Endometrium (tissue), 2 donors: ENCODE results near the gene FAM117B.
A peak's percentile ranks its signal among the peaks of the same experiment; 100 is the strongest.

Experiments
- FAIRE-seq: peaks from 2 replicates; lab custom pipeline; 2012; peaks lifted over from hg19 to GRCh38; lab: Jason Lieb, UNC
- donor health status: control.
- donor health status: control.

Gene FAM117B

DNA sequence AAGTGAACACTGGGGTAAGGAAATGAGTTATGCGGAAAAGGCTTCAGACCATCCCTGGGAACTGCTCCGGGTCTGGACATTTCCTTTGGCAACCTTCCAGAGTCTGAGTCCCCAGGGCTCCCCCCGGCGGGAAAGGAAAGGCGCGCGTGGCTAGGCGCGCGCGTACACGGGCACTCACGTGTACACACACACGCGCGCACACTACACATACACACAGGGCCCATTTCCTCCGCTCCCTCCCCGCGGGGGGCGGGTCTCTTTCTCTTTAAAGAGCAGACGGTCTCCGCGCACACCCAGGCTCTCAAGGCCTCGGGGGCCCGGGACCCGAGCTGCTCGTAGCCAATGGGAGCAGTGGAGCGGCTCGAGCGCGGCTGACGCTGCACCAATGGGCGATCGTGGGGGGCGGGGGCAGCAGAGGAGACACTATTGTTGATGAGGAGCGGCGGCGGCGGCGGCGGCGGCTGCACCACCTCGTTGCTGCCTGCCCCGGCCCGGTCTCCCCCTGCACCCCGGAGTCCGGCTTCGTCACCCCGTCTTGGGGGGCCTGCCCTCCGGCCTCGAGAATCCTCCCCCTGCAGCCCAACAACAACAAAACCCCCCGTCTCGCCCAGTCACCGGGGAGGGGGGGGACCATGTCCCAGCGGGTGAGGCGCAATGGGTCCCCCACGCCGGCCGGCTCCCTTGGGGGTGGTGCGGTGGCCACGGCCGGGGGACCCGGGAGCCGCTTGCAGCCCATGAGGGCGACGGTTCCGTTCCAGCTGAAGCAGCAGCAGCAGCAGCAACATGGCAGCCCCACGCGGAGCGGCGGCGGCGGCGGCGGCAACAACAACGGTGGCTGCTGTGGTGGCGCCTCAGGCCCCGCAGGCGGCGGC lies at the start of gene FAM117B:
Gene FAM117B, plus strand, starts transcription at position 414 of the 872 bp plus-strand sequence. Its CDS starts 219 bp downstream, at position 633.
- peak; percentile 94 for FAIRE-seq

DNA sequence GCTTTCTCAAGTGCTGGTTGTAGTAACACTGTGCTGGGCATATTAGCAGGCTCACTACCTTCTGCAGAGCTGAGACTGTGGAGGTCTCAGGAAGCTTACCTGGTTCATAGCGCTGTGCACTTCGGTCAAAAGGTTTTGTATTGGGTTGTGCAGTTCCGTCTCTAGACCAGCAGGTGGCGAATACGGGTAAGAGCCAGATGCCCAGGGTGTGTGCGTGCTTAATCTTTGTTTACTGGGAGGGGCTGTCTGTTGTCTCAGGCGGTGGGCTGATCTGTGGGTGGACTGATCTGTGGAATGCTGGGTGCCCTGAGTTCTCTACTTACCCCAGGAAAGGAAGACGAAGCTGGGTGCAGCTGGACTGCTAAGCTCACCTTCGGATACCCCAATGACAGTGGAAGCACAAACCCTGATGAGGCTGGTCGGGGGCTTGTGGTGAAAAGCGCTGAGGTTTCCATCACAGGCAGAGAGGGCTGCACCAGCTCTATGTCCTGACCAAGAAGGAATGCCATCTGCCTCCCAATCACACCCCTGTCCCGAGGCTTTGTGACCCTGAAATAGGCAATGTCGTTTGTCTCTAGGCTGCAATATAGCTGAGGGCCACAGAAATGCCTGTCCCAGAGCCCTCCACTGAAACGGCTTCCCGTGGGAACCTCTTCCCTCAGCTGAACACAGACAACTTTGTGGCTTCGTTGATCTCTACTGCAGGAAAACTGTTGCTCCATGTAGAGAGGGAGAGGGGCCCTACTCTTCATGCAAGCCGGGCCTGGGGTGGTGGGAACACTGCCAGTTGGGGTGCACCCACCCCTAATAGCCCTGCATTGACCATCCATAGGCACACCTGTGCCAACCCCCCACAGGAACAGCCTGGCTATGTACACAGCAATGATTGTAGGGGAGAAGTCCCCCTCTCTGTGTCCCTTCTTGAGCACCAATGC lies 45.9 kb upstream of the FAM117B start:
- no peak for FAIRE-seq

DNA sequence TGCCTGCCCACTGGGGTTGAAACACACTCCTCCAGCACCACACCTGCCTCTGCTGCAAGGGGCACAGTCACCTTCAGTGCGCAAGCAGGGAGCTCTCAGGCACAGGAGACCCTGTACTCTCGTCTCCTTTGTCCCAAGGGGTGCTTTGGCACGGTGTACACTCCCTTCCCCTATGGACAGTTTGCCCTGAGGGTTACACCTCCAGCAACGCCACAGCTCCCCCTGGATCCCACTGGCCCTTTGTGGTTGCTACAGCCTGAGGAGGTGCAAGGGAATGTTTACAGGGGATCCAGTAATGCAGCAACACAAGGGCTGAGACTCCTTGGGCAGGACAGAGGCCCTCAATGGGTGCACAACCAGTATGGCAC lies 45.2 kb upstream of the FAM117B start:
- FAIRE-seq: no peak

DNA sequence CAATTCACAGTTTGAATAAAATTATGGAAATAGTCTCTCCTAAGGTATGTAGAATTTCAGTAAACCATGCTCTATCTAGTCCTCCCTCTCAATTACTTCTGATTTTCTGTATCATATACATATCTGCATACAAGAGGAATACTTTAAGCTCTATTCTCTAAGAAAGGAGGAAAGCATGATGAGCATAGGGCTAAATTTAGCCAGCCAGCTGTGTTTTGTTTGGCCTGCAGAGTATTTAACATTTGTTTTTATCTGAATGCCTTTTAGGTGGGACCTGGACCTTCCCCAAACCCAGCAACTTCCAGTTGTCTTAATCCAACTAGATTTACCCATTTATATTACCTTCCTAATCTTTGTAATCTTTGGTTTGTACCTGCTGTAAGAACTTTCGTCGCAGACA lies 42.2 kb upstream of the FAM117B start:
- no peak for FAIRE-seq

DNA sequence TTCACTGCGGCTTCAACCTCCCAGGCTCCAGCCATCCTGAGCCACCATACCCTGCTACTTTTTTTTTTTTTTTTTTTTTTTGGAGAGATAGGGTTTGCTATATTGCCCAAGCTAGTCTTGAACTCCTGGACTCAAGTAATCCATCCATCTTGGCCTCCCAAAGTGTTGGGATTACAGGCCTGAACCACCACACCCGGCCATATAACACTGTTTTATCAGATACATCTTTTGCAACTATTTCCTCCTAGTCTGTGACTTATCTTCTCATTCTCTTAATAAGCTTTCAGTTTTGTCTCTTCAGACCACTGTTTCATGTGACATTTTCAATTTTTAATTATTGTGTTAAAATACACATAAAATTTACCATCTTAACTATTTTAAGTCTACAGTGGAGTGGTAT lies 35.7 kb upstream of the FAM117B start:
- FAIRE-seq: no peak

DNA sequence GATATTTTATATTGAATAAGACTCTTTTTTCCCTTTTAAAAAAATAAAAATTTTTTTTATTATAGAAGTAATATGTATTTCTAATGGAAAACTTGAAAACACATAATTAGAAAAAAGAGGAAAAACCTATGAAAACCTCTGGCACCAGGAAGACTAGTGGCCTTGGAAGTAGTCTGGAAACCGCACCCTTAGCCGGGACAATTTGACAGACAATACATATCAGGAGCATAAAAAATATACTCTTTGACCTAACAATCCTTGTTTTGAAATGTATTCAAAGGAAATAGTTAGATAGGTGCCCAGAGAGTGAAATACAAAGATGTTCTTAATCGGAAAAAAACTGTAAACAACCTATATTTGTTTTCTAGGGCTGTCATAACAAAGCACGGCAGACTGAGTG lies 34.9 kb upstream of the FAM117B start:
- no peak for FAIRE-seq

DNA sequence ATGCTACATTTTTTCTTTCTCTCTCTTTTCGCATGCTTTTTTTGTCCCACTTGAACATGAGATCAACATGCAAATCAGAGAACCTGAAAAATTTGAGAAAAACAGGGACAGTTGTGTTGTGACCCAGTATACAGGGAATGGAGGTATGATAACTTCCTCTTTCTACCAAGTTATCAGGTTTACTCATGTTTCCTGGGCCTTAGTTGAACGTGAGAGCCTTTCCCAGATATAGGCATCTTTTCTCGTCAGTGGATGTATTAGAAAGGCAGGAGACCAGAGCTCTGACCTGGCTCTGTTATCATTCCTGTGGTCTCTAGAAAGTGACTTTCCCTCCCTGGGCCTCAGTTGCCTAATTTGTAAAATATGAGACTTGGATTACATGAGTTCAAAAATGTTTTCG lies 30.1 kb upstream of the FAM117B start:
- FAIRE-seq: no peak

DNA sequence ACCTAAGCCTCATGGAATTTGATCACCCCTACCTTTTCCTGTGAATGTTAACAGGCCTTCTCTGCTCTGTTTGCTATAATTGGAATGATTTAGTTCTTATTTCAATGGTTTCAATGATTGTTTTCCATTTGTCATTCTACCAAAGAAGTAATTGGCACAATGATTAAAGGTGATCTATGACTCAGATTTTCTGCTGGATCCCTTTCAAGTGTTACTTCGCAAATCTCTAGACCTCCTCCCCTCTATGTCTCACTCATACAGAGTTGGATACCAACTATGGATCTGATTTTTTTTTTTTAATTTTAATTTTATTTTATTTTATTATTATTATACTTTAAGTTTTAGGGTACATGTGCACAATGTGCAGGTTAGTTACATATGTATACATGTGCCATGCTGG lies 29.6 kb upstream of the FAM117B start:
- FAIRE-seq: no peak

DNA sequence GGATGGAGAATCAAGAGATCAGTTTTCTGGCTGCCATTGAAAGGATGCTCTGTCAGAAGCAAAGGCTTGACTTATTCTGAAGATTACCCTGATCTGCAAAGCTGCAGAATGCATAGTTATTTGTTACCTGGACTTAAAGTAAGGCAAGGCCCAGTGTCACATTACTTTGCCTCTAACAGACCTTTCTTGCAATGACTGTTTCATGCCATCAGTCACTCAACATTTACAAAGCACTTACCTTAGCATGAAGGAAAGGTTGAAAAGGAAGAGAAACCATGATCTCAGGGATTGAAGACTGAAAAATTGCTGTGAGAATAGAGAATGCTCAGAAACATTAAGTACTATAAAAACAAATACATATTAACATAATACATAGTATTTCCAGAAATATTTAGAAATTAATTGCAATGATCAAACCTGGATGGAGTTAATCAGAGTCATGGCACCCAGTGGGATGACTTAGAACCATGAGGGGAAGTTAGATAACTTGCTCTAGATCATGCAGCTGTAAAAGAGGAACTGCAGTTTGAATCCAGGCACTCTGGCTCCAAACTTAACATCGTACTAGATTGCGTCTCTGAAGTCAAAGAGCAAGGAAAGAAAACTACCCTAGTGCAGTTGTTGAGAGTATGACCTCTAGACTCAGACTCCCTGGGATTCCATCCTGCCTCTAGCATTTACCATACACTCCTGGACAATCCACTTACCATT lies 26.5 kb upstream of the FAM117B start:
- FAIRE-seq: no peak

DNA sequence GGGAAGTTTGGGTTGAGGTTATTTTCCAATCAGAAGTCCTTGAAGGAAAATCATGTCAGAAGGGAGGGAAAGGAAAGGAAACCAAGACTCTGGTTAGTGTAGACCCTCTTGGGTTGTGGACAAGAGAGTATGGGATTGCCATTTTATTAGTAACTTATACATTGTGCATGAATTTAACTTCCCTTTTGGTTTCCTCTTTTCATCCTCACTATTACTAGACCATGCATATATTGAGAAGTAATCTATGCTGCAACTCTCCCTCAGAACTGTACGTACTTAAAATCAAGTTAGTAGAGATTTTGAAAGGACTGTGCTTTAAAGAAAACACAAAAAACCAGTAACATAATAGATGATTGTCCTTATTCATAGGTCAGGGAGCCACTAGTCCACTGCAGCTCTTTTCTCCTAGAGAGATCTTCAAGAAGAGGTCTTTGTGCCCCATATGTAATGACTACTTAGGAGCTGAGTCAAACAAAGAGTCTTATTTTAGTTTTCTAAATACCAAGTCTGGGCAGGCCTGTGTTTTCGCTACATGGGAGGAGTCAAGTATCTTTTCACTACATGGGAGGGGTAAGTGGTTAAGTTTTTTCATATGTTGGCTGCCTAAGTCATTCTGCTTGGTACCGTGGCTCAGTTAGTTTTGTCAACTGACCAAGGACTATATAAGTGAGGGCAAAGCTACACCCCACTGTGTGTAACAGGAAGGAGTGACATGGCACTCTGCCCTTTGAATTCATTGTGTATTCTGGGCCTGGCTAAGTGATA lies 25.2 kb upstream of the FAM117B start:
- FAIRE-seq: no peak

DNA sequence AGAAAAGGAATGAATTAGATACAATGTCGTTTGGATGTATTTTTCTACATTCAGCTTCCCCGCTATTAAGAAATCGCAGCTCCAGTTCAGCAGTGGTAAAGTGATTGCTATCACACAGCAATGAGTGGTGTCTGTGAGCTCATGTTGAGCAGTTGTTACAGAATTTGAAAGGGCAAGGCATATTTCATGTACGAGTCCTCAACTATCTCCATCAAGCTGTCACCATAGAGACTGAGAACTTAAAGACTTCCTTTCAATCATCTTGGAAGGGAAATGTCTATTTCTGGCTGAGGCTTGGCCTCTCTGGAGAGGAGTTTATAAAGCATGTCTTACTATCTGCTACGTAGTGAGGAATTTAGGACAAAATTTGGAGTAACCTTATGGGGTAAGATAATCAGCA lies 24.4 kb upstream of the FAM117B start:
- FAIRE-seq: no peak

DNA sequence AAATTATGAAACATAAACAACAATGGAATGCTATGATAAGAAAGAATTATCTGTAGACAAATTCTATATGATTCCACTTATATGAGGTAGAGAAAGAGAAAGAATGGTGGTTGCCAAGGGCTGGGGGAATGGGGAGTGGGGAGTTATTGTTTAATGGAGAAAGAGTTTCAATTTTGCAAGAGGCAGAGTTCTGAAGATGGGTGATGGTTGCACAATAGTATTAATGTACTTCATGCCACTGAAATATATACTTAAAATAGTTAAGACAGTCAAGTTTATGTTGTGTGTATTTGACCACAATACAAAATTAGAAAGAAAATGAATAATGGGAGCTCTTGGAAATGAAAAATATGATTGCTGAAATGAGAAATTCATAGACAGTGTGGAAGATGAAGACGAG lies 22.6 kb upstream of the FAM117B start:
- no peak for FAIRE-seq

DNA sequence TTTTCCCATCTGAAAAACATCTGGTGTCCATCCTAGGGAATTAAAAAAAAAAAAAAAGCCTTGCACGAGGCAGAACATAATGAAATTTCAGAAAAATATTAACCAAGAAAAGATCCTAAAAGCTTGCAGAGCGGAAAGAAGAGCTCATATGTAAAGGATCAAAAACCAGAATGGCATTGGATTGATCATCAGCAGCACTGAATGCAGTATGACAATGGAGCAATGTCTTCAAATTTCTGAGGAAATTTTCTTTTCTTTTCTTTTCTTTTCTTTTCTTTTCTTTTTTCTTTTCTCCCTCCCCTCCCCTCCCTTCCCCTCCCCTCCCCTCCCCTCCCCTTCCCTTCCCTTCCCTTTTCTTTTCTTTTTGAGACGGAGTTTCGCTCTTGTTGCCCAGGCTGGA lies 21.3 kb upstream of the FAM117B start:
- FAIRE-seq: no peak

DNA sequence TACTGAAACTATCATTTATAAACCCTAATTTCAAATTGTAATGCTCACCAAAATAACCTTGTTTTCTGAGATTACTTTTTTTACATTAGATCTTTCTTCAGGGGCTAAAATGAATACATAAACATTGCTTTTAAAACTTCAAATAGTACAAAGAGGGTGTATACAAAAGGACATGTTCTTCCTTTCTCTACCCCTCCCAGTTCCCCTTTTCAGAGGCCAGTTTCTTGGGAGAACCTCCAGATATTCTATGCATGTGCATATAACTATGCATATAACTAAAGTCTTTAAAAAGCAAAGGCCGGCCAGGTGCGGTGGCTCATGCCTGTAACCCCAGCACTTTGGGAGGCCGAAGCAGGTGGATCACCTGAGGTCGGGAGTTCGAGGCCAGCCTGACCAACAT lies 10.6 kb upstream of the FAM117B start:
- FAIRE-seq: no peak

DNA sequence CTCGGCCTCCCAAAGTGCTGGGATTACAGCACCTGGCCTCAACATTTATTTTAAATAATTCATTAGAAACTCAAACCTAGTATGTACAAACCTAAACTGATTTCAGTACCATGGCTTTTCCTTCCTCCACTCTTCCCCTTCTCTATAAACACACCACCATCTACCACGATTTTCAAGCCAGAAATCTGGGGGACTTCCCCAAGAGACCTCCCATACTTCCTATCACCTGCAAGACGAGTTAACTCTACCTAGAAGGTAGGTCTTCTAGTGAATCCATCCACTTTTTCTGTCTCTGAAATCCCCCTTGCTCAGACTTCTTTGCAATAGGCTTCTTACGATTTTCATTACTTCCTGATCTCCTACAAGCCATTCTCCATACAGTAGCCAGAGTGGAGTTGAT lies 7.7 kb upstream of the FAM117B start:
- FAIRE-seq: no peak

DNA sequence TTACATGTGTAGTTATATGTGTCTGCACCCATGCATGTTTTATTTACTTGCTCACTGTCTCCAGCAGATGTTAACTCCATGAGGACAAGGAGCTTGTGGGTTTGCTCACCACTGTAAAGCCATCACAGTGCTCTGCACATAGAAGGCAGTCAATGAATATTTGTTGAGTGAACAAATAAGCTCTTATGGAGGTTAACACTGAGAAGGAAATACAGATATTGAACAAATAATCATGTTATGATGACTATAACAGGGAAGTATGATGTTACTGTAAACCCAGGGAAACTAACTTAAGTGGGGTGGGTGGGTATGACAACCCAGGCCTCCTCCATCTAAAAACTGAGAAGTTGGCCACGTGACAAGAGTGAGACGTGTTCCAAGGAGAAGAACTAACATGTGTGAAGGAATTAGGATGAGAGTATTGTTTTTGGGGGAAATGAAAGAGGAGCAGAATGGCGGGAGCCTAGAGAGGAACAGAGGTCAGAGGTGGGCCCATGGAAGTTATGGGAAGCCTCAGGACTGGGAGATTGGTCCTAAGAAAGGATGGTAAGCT lies 6.0 kb upstream of the FAM117B start:
- no peak for FAIRE-seq

DNA sequence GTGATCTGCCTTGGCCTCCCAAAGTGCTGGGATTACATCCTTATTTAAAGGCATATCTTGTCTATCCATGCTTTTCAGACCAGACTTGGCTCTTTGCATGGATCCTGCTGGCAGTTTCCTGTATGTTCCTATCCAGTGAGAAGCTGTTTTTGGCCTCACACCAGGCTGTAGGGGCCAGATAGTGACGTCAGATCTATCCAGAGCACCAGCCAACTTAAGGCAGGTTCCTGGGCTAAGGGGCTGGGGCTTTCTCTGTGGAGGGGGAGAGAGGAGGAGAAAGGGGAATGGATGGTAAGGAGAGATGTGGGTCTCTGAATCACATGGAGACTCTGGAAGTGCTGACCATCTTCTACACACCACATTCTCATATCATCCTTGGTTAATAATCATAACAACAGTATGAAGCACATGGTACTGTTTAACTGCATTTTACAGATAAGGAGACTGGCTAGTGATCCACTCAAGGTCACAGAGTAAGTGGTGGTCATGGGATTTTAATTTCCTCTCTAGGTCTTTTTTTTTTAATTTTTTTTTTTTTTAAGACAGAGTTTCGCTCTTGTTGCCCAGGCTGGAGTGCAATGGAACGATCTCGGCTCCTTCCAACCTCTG lies 2.0 kb upstream of the FAM117B start:
- no peak for FAIRE-seq

DNA sequence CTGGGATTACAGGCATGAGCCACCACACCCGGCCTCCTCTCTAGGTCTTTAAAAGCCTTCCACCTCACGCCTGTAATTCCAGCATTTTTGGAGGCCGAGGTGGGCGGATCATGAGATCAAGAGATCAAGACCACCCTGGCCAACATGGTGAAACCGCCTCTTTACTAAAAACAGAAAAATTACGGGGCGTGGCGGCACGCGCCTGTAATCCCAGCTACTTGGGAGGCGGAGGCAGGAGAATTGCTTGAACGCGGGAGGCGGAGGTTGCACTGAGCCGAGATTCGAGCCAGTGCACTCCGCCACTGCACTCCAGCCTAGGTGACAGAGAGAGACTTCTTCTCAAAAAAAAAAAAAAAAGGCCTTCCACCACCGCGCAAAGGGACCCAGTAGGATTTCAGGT lies 1.3 kb upstream of the FAM117B start:
- FAIRE-seq: no peak

DNA sequence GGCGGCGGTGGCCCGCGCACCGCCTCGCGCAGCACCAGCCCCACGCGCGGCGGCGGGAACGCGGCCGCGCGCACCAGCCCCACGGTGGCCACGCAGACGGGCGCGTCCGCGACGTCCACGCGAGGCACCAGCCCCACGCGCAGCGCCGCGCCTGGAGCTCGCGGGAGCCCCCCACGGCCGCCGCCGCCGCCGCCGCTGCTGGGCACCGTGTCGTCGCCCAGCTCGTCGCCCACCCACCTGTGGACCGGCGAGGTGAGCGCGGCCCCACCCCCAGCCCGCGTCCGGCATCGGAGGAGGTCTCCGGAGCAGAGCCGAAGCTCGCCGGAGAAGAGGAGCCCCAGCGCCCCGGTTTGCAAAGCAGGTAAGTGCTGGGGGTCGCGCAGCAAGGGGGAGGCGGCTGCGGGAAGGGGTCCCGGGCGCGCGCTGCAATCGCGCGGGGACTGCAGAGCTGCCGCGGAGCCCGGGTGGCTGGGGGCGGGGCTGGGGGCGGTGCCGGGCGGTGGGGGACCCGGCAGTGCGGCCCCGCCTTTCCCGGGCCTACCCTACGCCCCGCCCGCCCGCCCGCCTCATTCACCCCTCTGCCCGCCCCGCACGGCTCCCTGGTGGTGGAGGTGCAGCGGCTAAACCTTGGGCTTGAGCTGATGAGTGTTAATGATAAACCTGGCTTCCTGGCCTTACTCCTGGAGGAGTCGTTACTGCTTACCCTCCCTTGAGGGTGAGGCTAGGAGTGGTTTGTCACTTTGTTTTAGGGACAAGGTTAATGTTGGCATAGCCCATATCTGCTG lies 851 bp downstream of the FAM117B start:
- FAIRE-seq: no peak

DNA sequence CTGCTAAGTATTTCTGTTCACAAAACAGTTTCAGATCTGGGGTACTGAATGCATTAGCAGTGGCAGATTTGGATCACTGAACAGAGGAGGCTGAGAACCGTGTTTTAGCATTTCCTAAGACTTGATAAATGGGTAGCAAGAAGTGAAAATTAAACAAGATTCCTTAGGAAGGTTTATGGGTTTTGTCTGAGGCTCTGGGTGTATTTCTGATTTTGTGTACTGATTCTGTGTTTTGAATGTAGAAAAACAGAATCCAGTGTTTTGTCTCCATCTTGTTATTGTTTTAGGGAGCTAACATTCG lies 1.4 kb downstream of the FAM117B start:
- FAIRE-seq: peak; percentile 23
